ENCODE measurements around the gene SULT4A1. TPM values are rescaled to one million over a fixed set of nuclear protein-coding genes. Genes with fewer than 3 reads are reported as not detected.

The SULT4A1 gene
- polyA plus RNA-seq, 1 experiment = 0.14 TPM

DNA sequence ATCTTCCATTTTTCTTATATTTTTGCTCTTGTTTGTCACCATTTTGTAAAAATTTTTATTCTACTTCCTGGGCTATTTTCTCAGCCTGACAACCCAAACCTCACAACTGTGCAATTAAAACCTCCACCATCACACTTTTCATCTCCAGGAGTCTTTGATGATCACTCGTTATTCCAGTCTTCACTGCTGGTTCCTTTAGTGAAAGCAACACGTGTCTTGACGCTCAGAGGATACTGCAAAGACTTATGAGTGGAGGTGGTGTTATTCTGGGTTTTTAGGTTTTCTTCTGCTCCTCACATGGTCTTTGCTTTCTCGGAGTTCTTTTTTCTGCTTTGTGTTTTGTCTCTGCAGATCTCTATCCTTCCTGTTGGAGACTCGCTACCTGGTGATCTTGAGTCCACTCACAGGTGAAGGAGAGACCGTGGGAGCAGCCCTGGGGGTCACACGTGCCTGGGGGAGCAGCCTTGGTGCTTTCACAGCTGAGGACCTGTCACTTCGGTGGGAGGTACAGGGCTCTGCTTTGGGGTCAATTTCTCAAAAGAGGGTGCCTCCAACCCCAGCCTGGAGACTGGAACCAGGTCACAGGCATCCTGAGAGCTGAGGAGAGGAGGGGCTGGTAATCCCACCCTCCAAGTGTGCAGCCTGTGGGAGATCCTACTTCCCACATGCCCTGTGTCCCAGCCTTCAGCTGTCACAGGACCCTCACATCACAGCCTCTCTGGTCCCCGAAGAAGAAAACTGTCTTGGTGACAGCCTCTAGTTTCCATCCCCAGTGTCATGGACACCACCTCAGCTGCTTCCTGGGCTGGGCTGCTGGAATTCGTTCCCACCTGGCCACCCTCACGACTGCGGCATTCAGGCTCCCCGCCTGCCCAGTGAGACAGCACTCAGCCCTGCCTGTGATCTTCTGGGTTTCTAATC, 11.0 kb downstream of the SULT4A1 start:
- Histone ChIP-seq H3K4me3 (ENCODE audit: low read depth, low read length) (no peak overlapping the region), H3K27me3 (ENCODE audit: control insufficient read depth, insufficient read depth, low read length) (peaks cover 16% of the 10 kb centered on the region), H3K9me3 (ENCODE audit: control insufficient read depth, insufficient read depth, low read length) (no peaks in the 10 kb centered on the region), H3K27ac (ENCODE audit: low read depth, low read length) (no peak overlapping the region)
- no peak for DNase-seq (ENCODE audit: low read depth, low spot score)
- TF ChIP-seq, protein P1, sequence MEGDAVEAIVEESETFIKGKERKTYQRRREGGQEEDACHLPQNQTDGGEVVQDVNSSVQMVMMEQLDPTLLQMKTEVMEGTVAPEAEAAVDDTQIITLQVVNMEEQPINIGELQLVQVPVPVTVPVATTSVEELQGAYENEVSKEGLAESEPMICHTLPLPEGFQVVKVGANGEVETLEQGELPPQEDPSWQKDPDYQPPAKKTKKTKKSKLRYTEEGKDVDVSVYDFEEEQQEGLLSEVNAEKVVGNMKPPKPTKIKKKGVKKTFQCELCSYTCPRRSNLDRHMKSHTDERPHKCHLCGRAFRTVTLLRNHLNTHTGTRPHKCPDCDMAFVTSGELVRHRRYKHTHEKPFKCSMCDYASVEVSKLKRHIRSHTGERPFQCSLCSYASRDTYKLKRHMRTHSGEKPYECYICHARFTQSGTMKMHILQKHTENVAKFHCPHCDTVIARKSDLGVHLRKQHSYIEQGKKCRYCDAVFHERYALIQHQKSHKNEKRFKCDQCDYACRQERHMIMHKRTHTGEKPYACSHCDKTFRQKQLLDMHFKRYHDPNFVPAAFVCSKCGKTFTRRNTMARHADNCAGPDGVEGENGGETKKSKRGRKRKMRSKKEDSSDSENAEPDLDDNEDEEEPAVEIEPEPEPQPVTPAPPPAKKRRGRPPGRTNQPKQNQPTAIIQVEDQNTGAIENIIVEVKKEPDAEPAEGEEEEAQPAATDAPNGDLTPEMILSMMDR (IDR thresholded peaks at IDR 0.05; ENCODE audit: low read depth, low read length) = no peak
- ChIA-PET POLR2A (no interaction called here), CTCF (no interaction called here)

DNA sequence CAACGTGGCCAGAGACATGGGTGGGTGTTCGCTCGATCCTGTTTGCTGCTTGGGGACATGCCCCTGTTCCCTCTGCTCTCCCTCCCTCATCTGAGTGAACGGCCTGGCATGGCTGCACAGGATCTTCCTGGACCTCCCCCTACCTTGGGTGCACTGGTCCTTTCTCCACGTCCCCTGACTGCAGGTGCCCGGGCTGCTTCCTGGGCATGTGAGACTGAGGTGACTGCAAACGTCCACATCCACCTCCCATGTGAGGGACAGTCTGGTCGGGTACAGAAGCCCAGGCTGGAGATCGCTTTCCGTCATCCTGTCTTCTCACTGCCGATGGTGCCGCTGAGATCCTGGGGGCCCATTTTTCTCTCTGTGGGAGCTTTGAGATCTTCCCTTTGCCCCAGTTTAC, 11.8 kb downstream of the SULT4A1 start:
- Histone ChIP-seq H3K27ac (ENCODE audit: low read depth, low read length) (no peak overlapping the region), H3K27me3 (ENCODE audit: control insufficient read depth, insufficient read depth, low read length) (peaks cover 17% of the 10 kb centered on the region), H3K4me3 (ENCODE audit: low read depth, low read length) (no peak overlapping the region), H3K9me3 (ENCODE audit: control insufficient read depth, insufficient read depth, low read length) (no peaks in the 10 kb centered on the region)
- TF ChIP-seq, protein P1 (IDR thresholded peaks at IDR 0.05; ENCODE audit: low read depth, low read length) = no peak
- POLR2A ChIA-PET = no interaction called here
- DNase-seq (ENCODE audit: low read depth, low spot score) = no peak
- CTCF ChIA-PET = no interaction called here

DNA sequence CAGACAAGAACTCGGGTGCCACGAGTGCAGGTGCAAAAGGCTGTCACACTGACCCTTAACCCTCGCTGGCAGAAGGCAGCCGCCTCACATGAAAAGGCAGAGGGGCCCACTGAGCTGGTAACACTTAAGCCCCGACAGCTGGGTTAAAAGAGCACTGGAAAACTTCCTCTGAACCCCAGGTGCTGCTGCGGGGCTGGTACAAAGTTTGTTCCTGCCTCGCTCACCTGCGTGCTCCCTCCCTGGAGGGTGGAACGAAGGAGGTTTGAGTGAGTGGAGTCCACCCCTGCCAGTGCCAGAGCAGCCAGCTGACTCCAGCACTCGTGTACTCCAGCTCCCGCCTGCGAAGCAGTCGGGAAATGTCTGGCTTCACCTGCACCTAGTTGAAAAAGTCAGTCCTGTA, 12.6 kb downstream of the SULT4A1 start:
- no peak overlapping the region for H3K4me3 ChIP-seq (ENCODE audit: low read depth, low read length)
- TF ChIP-seq, protein P1 (IDR thresholded peaks at IDR 0.05; ENCODE audit: low read depth, low read length) = no peak
- CTCF ChIA-PET = interaction anchor here (0.7 to 1.8 kb wide), 2 partner anchors 23 to 179 kb away, joined by 3 to 7 read pairs; no protein-coding TSS in a partner anchor

DNA sequence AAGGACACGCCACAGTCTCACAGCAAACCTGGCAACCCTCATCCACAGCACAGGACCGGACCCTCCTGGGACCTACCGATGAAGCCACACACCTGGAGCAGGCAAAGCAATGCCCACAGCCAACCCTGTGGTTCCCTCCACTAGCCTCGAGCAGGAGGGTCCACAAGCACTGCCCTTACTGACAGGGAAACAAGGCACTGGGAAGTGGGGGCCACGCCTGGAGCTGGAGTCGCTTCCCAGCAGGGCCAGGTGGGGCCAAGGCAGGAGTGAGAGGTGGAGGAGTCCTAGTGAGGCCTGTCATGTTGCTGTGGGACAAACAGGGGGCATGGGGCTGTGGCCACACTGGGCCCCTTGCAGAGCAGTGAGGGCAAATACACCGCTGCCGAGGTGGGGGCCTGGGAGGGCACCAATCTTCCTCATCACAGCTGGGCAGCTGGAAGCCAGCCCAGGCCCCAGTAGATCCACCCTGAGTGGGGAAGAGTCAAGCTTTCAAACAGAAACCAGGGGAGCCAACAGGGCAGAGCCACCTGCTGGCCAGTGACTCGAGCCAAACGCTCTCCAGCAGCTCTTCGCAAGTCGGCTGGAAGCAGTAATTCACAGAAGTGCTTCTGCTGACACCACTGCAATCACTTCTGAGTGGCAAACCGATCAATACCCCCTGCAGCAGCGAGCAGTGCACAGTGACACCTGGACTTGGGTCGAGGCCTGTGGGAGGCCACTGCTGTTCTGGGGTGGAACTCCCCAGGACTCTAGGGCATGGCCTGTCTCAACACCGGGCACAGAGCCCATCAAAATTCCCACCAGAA, 13.7 kb downstream of the SULT4A1 start:
- POLR2A ChIA-PET = interaction anchor here (0.6 kb wide), 1 partner anchor 9 kb away, joined by 3 read pairs; no protein-coding TSS in a partner anchor
- Histone ChIP-seq H3K27me3 (ENCODE audit: control insufficient read depth, insufficient read depth, low read length) (peaks cover 16% of the 10 kb centered on the region), H3K9me3 (ENCODE audit: control insufficient read depth, insufficient read depth, low read length) (no peaks in the 10 kb centered on the region; the same call in 1 of the 2 replicates), H3K27ac (ENCODE audit: low read depth, low read length) (no peak overlapping the region), H3K4me3 (ENCODE audit: low read depth, low read length) (no peak overlapping the region)
- DNase-seq (ENCODE audit: low read depth, low spot score) = no peak
- TF ChIP-seq, protein P1 (IDR thresholded peaks at IDR 0.05; ENCODE audit: low read depth, low read length) = peak; percentile 63
- CTCF ChIA-PET = interaction anchor here (0.7 to 1.8 kb wide), 3 partner anchors 10 to 461 kb away, joined by 3 to 7 read pairs (median 3); no protein-coding TSS in a partner anchor

More for the DNA sequence above, 12.6 kb downstream of the SULT4A1 start:
- peaks cover 20% of the 10 kb centered on the region for H3K27me3 ChIP-seq (ENCODE audit: control insufficient read depth, insufficient read depth, low read length)
- POLR2A ChIA-PET = no interaction called here
- no peak for DNase-seq (ENCODE audit: low read depth, low spot score)
- H3K27ac ChIP-seq (ENCODE audit: low read depth, low read length) = no peak overlapping the region
- no peaks in the 10 kb centered on the region; the same call in 1 of the 2 replicates for H3K9me3 ChIP-seq (ENCODE audit: control insufficient read depth, insufficient read depth, low read length)
